ENCODE measurements around the gene FAM174B. TPM values are rescaled to one million over a fixed set of nuclear protein-coding genes. Genes with fewer than 3 reads are reported as not detected.

FAM174B gene
- total RNA-seq, 1 donor from 2014 or later, result 4.9 TPM

- intact Hi-C loops (cut with DNase I), result no loop called here
- Histone ChIP-seq H3K27ac (no peak overlapping the region), H3K9me3 (no peaks in the 10 kb centered on the region), H3K4me1 (no peaks in the 10 kb centered on the region), H3K36me3 (no peaks in the 10 kb centered on the region), H3K4me3 (no peak overlapping the region), H3K27me3 (no peaks in the 10 kb centered on the region)
- no peak for DNase-seq (ENCODE audit: extremely low spot score in 2 of 2)
- no peak for TF ChIP-seq CTCF (IDR thresholded peaks at IDR 0.05)
- no peak for TF ChIP-seq POLR2AphosphoS5 (IDR thresholded peaks at IDR 0.05; ENCODE audit: insufficient read depth in 1 of 2, low read depth in 1 of 2)
- no peak for TF ChIP-seq POLR2A (IDR thresholded peaks at IDR 0.05)
Observed at GRCh38 chr15:92574566-92574965, 81.0 kb downstream of the FAM174B start.

GRCh38 chr15:92574161-92574560 lies 81.4 kb downstream of the FAM174B start:
- no peaks in the 10 kb centered on the region for H3K27me3 ChIP-seq
- H3K36me3 ChIP-seq, result no peaks in the 10 kb centered on the region
- no peak overlapping the region for H3K4me3 ChIP-seq
- no peak for DNase-seq (ENCODE audit: extremely low spot score in 2 of 2)
- intact Hi-C loops (cut with DNase I), result no loop called here
- H3K4me1 ChIP-seq, result no peaks in the 10 kb centered on the region
- TF ChIP-seq POLR2AphosphoS5 (IDR thresholded peaks at IDR 0.05; ENCODE audit: insufficient read depth in 1 of 2, low read depth in 1 of 2) (no peak), CTCF (IDR thresholded peaks at IDR 0.05) (no peak), POLR2A (IDR thresholded peaks at IDR 0.05) (no peak)
- no peak overlapping the region for H3K27ac ChIP-seq
- no peaks in the 10 kb centered on the region for H3K9me3 ChIP-seq

- no peaks in the 10 kb centered on the region for H3K4me1 ChIP-seq
- no peaks in the 10 kb centered on the region for H3K27me3 ChIP-seq
- no peaks in the 10 kb centered on the region for H3K9me3 ChIP-seq
- TF ChIP-seq CTCF (IDR thresholded peaks at IDR 0.05), result no peak
- no peak for TF ChIP-seq POLR2AphosphoS5 (IDR thresholded peaks at IDR 0.05; ENCODE audit: insufficient read depth in 1 of 2, low read depth in 1 of 2)
- no peak for TF ChIP-seq POLR2A (IDR thresholded peaks at IDR 0.05)
- H3K27ac ChIP-seq, result no peak overlapping the region
- intact Hi-C loops (cut with DNase I), result no loop called here
- H3K4me3 ChIP-seq, result no peak overlapping the region
- DNase-seq (ENCODE audit: extremely low spot score in 2 of 2), result peak in 1 of 2 donors; percentile 77
- H3K36me3 ChIP-seq, result no peaks in the 10 kb centered on the region
Observed at GRCh38 chr15:92571824-92572223, 83.8 kb downstream of the FAM174B start.

- TF ChIP-seq CTCF (IDR thresholded peaks at IDR 0.05) (no peak), POLR2AphosphoS5 (IDR thresholded peaks at IDR 0.05; ENCODE audit: insufficient read depth in 1 of 2, low read depth in 1 of 2) (no peak)
- Histone ChIP-seq H3K9me3 (no peaks in the 10 kb centered on the region), H3K27me3 (no peaks in the 10 kb centered on the region), H3K36me3 (no peaks in the 10 kb centered on the region), H3K27ac (no peak overlapping the region), H3K4me3 (no peak overlapping the region), H3K4me1 (no peaks in the 10 kb centered on the region)
- intact Hi-C loops (cut with DNase I), result no loop called here
- DNase-seq (ENCODE audit: extremely low spot score in 2 of 2), result no peak
Observed at GRCh38 chr15:92570391-92570790, 85.2 kb downstream of the FAM174B start.

- Histone ChIP-seq H3K27ac (no peak overlapping the region), H3K36me3 (no peaks in the 10 kb centered on the region), H3K27me3 (no peaks in the 10 kb centered on the region), H3K4me1 (no peaks in the 10 kb centered on the region), H3K4me3 (no peak overlapping the region), H3K9me3 (no peaks in the 10 kb centered on the region)
- TF ChIP-seq POLR2A (IDR thresholded peaks at IDR 0.05), result no peak
- TF ChIP-seq POLR2AphosphoS5 (IDR thresholded peaks at IDR 0.05; ENCODE audit: insufficient read depth in 1 of 2, low read depth in 1 of 2), result no peak
- no peak for TF ChIP-seq CTCF (IDR thresholded peaks at IDR 0.05)
- intact Hi-C loops (cut with DNase I), result no loop called here
- no peak for DNase-seq (ENCODE audit: extremely low spot score in 2 of 2)
Observed at GRCh38 chr15:92569778-92570177, 85.8 kb downstream of the FAM174B start.

Other genes starting within 250 kb of the FAM174B start
- 100 TPM for gene CHD2, start 244.5 kb upstream of the FAM174B start, total RNA-seq